Ovary (tissue), 9 donors: ENCODE results near the gene CLEC16A. TPM values are rescaled to one million over a fixed set of nuclear protein-coding genes. Genes with fewer than 3 reads are reported as not detected.

Source experiments
- DNase-seq, 5 donors: peaks; one replicate each; pipeline ENCODE4 v3.0.0-alpha.2; 2019 to 2020
- H3K27ac ChIP-seq, 2 donors: fragments of 200-600 bp; one replicate each; pipeline versions ENCODE4 v1.5.1 to v1.8.0; 2019 to 2022
- H3K27me3 ChIP-seq: fragments of 200-600 bp; one replicate; pipeline ENCODE4 v1.8.0; 2022
- H3K36me3 ChIP-seq: fragments of 200-600 bp; sonication (generic); one replicate; pipeline ENCODE4 v1.5.1; 2019
- H3K4me1 ChIP-seq: one replicate; pipeline ENCODE4 v1.8.1; 2013; ENCODE audit warnings: mild to moderate bottlenecking, moderate library complexity; ENCODE audit not compliant: insufficient read depth
- H3K4me3 ChIP-seq: fragments of 200-600 bp; sonication (generic); one replicate; pipeline ENCODE4 v1.5.1; 2017
- H3K9me3 ChIP-seq, 2 donors: fragments of 200-600 bp in 1 of 2; sonication (generic) in 1 of 2; one replicate each; pipeline versions ENCODE4 v1.5.1 to v1.8.1; 2013 to 2019; ENCODE audit warnings: mild to moderate bottlenecking in 1 of 2, moderate library complexity in 1 of 2
- EP300 ChIP-seq: sonication (generic); formaldehyde crosslinking; IDR thresholded peaks from one replicate; pipeline ENCODE4 v1.6.1; 2017; ENCODE audit warnings: antibody characterized with exemption
- POLR2A ChIP-seq: fragments of 450-650 bp; IDR thresholded peaks from one replicate; pipeline ENCODE4 v1.6.1; 2017; ENCODE audit warnings: antibody characterized with exemption, mild to moderate bottlenecking, moderate library complexity
- WGBS, 3 donors: extraction: QIAGEN DNeasy Blood & Tissue Kit in 1 of 3; methylation state at CpG; one replicate each; pipeline versions ENCODE4 v1.1.5 to v1.1.7; 2013 to 2017; 5-methylcytosine and 5-hydroxymethylcytosine counted together
- intact Hi-C, 4 donors: fragments of 100-400 bp; cut with DNase I; formaldehyde crosslinking; loops; one replicate each; pipeline versions ENCODE4 v1.11.0 to v1.15.1; 2022 to 2023
- polyA plus RNA-seq, 2 donors: library from polyadenylated mRNA; stranded (reverse); fragments of 200-250 nt in 1 of 2; fragments of 350-450 nt in 1 of 2; fragmentation: Illumina TruSeq in 1 of 2; extraction: RNeasy Lipid Tissue Mini Kit (QIAGEN cat#74804) in 1 of 2; gene quantifications; one replicate each; pipeline ENCODE4 v1.2.3, GENCODE V29; 2013 to 2014
- total RNA-seq, 7 donors: library from RNA; depleted of rRNA in 2 of 7; stranded (reverse); fragments of >200 nt in 2 of 7; fragmentation: NEBNext Ultra II Directional in 3 of 7; extraction: Animal tissue kit (Norgen Biotek cat#: 25700) in 3 of 7; gene quantifications; one replicate each; pipeline versions ENCODE4 v1.1.0 to v1.2.4, GENCODE V29; 2016 to 2023
- TF ChIP-seq, protein P1 (sequence below), 3 donors: fragments of 450-650 bp in 2 of 3; fragments of 200-600 bp in 1 of 3; IDR thresholded peaks; one replicate each; pipeline versions ENCODE4 v1.5.1 to v1.8.0; 2016 to 2022; ENCODE audit warnings: antibody characterized with exemption in 3 of 3, mild to moderate bottlenecking in 1 of 3
- donor health status: DM: no; HTN: no; CAD: no; lungs with moderate emphysema.
- donor health status: DM: no; HTN: no; CAD: no.
- donor health status: Bipolar disorder and iron deficiency.
- donor health status: DM: yes; HTN: yes; CAD: no.
- donor health status: DM: no; HTN: no; CAD: no.
- donor health status: DM: yes; HTN: yes; CAD: no.

The CLEC16A gene
- total and polyA plus RNA-seq, 9 donors = 6.4 to 28.1 (median 16.5) TPM

DNA sequence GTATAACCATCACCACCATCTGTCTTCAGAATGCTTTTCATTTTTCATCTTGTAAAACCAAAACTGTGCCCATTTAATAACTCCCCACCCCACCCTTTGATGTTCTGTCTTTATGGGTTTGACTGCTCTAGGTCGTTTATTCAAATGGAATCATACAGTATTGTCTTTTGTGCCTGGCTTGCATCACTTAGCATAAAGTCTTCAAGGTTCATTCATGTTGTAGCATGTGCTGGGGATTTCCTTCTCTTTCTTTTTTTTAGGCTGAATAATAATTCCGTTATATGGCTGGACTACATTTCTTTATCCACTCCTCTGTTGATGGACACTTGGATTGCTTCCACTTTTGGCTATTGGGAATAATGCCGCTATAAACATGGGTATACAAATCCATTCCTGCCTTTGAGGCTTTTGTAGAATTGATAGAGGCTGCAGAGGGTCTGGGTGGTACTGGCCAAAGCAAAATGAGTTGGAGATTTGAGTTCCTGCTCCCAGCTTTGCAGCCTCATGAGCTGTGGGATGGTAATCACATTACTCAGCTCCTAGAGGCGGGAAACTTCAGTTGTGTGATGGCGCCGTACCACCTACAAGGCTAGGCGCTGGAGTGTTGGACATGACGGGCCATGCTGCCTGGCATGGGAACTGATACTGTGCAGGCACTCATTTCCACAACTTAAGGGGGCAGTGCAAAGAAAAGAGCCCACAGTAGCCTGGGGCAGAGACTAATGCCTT is 64.8 kb downstream of the CLEC16A start:
- intact Hi-C loops = no loop called here
- TF ChIP-seq EP300 (no peak), POLR2A (no peak)
- TF ChIP-seq, protein P1, sequence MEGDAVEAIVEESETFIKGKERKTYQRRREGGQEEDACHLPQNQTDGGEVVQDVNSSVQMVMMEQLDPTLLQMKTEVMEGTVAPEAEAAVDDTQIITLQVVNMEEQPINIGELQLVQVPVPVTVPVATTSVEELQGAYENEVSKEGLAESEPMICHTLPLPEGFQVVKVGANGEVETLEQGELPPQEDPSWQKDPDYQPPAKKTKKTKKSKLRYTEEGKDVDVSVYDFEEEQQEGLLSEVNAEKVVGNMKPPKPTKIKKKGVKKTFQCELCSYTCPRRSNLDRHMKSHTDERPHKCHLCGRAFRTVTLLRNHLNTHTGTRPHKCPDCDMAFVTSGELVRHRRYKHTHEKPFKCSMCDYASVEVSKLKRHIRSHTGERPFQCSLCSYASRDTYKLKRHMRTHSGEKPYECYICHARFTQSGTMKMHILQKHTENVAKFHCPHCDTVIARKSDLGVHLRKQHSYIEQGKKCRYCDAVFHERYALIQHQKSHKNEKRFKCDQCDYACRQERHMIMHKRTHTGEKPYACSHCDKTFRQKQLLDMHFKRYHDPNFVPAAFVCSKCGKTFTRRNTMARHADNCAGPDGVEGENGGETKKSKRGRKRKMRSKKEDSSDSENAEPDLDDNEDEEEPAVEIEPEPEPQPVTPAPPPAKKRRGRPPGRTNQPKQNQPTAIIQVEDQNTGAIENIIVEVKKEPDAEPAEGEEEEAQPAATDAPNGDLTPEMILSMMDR (IDR thresholded peaks at IDR 0.05) = no peak
- no peaks in the 10 kb centered on the region for H3K27me3 ChIP-seq
- H3K36me3 ChIP-seq = no peaks in the 10 kb centered on the region
- 83 to 92% (median 90%) methylated on average over 8 of the region's 8 CpGs for WGBS, 3 donors
- H3K4me3 ChIP-seq = no peak overlapping the region
- H3K4me1 ChIP-seq = no peaks in the 10 kb centered on the region
- no peak overlapping the region for H3K27ac ChIP-seq
- DNase-seq = no peak
- H3K9me3 ChIP-seq = no peaks in the 10 kb centered on the region

- 88 to 89% (median 89%) methylated on average over 12 of the region's 12 CpGs for WGBS, 3 donors
- H3K27ac ChIP-seq = no peak overlapping the region
- no peak overlapping the region for H3K4me3 ChIP-seq
- intact Hi-C loops = no loop called here
- H3K36me3 ChIP-seq = no peaks in the 10 kb centered on the region
- no peak for DNase-seq
- H3K27me3 ChIP-seq = no peaks in the 10 kb centered on the region
- H3K4me1 ChIP-seq = no peaks in the 10 kb centered on the region
- TF ChIP-seq EP300 (no peak), POLR2A (no peak)
- TF ChIP-seq, protein P1 (IDR thresholded peaks at IDR 0.05) = no peak
- no peaks in the 10 kb centered on the region for H3K9me3 ChIP-seq
These were observed 66.3 kb downstream of the CLEC16A start for GRCh38 chr16:11010575-11011221.

GRCh38 chr16:11011326-11011725 is 67.0 kb downstream of the CLEC16A start:
- intact Hi-C loops = no loop called here
- no peaks in the 10 kb centered on the region for H3K27me3 ChIP-seq
- DNase-seq = no peak
- H3K4me1 ChIP-seq = no peaks in the 10 kb centered on the region
- no peaks in the 10 kb centered on the region for H3K36me3 ChIP-seq
- H3K27ac ChIP-seq = no peak overlapping the region
- WGBS, 3 donors = 95 to 100% (median 97%) methylated on average over 1 of the region's 1 CpG
- TF ChIP-seq EP300 = no peak
- TF ChIP-seq POLR2A = no peak
- TF ChIP-seq, protein P1 (IDR thresholded peaks at IDR 0.05) = no peak
- no peaks in the 10 kb centered on the region for H3K9me3 ChIP-seq
- H3K4me3 ChIP-seq = no peak overlapping the region

GRCh38 chr16:11012841-11013240 is 68.5 kb downstream of the CLEC16A start:
- H3K36me3 ChIP-seq = no peaks in the 10 kb centered on the region
- no peak for DNase-seq
- 89 to 97% (median 95%) methylated on average over 8 of the region's 8 CpGs for WGBS, 3 donors
- intact Hi-C loops = no loop called here
- no peaks in the 10 kb centered on the region for H3K4me1 ChIP-seq
- H3K27ac ChIP-seq = no peak overlapping the region
- H3K27me3 ChIP-seq = no peaks in the 10 kb centered on the region
- H3K4me3 ChIP-seq = no peak overlapping the region
- H3K9me3 ChIP-seq = no peaks in the 10 kb centered on the region
- TF ChIP-seq POLR2A (no peak), EP300 (no peak)
- TF ChIP-seq, protein P1 (IDR thresholded peaks at IDR 0.05) = no peak
